CD4-positive, alpha-beta T cell treated with Interleukin-2 at 100 ng/mL for 4 hours (primary cell): Measurements from ENCODE around the gene B4GALT5.

ENCODE experiments used
- DNase-seq: peaks from one replicate; pipeline ENCODE4 v3.0.0-alpha.2; 2020; ENCODE audit warnings: low spot score

Gene B4GALT5

DNA sequence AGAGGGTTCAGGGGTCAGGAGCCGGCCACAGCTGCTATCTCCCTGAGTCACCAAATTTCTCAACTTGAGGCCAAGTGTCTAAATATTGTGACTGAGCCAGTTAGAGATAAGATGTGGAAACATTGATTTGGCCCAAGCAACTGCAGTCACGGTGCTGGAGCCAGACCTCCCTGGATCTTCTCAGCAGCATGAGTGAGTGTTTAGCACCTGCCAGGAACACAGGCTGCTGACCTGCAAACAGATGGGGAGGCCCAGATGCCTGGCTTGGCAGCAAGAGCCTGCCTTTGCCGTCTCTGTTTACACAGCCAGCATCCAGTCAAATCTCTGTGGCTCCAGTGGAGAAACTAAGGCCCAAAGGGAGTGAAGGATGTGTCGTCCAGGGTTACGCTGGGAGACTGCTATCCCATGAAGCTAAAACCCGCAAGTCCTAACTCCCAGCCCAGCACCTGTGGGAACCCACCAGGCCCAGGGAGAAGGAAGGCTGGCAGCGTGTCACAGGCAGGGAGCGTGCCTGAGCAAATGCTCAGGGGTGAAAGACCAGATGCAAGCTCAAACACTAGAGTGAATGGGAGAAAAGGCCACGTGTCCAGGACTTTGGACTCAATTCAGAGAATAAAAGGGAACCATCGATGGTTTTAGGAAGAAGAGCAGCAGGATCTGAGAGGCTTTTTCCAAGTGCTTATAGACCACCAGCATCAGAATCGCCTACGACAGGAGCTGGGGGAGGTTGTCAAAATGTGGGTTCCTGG is 129.8 kb downstream of the B4GALT5 start:
- DNase-seq, result no peak

GRCh38 chr20:49583343-49583668 is 130.4 kb downstream of the B4GALT5 start:
- DNase-seq, result no peak
